HG03521 (cell line): ENCODE data around the gene DNAH7.
"Not testable (repeated sequence)": the region's sequence is repeated elsewhere in the genome, so short reads cannot be mapped to it uniquely, and the experiment has no call there.

Experiments used
- ATAC-seq: cut with Tn5 transposase; IDR thresholded peaks from one replicate; pipeline ENCODE4 v1.9.1; 2021; ENCODE audit warnings: mild to moderate bottlenecking, moderate library complexity; ENCODE audit not compliant: unreplicated experiment

Gene DNAH7

GRCh38 chr2:195984923-195985726 is 83.5 kb downstream of the DNAH7 start:
- ATAC-seq, result no peak

- ATAC-seq, result no peak
Observed at GRCh38 chr2:195967336-195967735, 101.3 kb downstream of the DNAH7 start.

GRCh38 chr2:195961873-195962272 is 106.8 kb downstream of the DNAH7 start:
- peak; percentile 92 for ATAC-seq

GRCh38 chr2:195959341-195959740 is 109.3 kb downstream of the DNAH7 start:
- ATAC-seq, result no peak

- ATAC-seq, result no peak
Observed at GRCh38 chr2:195956725-195957124, 111.9 kb downstream of the DNAH7 start.

GRCh38 chr2:195945056-195945455 is 123.6 kb downstream of the DNAH7 start:
- no peak for ATAC-seq

- no peak for ATAC-seq
Observed at GRCh38 chr2:195937176-195937575, 131.5 kb downstream of the DNAH7 start.

GRCh38 chr2:195934484-195934883 is 134.2 kb downstream of the DNAH7 start:
- ATAC-seq, result no peak

- no peak for ATAC-seq
Observed at GRCh38 chr2:195929531-195929930, 139.1 kb downstream of the DNAH7 start.

- ATAC-seq, result no peak
Observed at GRCh38 chr2:195925120-195925519, 143.5 kb downstream of the DNAH7 start.

GRCh38 chr2:195923889-195924288 is 144.7 kb downstream of the DNAH7 start:
- no peak for ATAC-seq

- ATAC-seq, result not testable (repeated sequence)
Observed at GRCh38 chr2:195917021-195917600, 151.5 kb downstream of the DNAH7 start.

GRCh38 chr2:195912079-195912478 is 156.6 kb downstream of the DNAH7 start:
- no peak for ATAC-seq

- ATAC-seq, result no peak
Observed at GRCh38 chr2:195910570-195910969, 158.1 kb downstream of the DNAH7 start.

GRCh38 chr2:195909926-195910325 is 158.7 kb downstream of the DNAH7 start:
- no peak for ATAC-seq

- no peak for ATAC-seq
Observed at GRCh38 chr2:195907474-195907873, 161.2 kb downstream of the DNAH7 start.

- ATAC-seq, result no peak
Observed at GRCh38 chr2:195903956-195904355, 164.7 kb downstream of the DNAH7 start.

- no peak for ATAC-seq
Observed at GRCh38 chr2:195902857-195903256, 165.8 kb downstream of the DNAH7 start.

GRCh38 chr2:195899226-195899625 is 169.4 kb downstream of the DNAH7 start:
- ATAC-seq, result no peak

- ATAC-seq, result no peak
Observed at GRCh38 chr2:195898505-195899191, 170.0 kb downstream of the DNAH7 start.

- no peak for ATAC-seq
Observed at GRCh38 chr2:195891081-195891480, 177.6 kb downstream of the DNAH7 start.

GRCh38 chr2:195879153-195879552 is 189.5 kb downstream of the DNAH7 start:
- no peak for ATAC-seq
